ENCODE results near the gene C5orf22. TPM values are rescaled to one million over a fixed set of nuclear protein-coding genes. Genes with fewer than 3 reads are reported as not detected.

Gene C5orf22
- total and polyA plus RNA-seq, 2 of the 13 experiments (the other 11 are each of a cell fraction or from before 2014, with no cell fraction given), result 14.0 to 21.5 TPM

- TF ChIP-seq ZNF7 (CRISPR knock-in tag; IDR thresholded peaks at IDR 0.05), result no peak
- no peak for TF ChIP-seq MAFG (CRISPR knock-in tag; IDR thresholded peaks at IDR 0.05)
- TF ChIP-seq ZGPAT (CRISPR knock-in tag; IDR thresholded peaks at IDR 0.05), result peak; percentile 68; the same call in 1 of the 2 replicates
- TF ChIP-seq ELF1 (CRISPR knock-in tag; IDR thresholded peaks at IDR 0.05), result peak; percentile 87
- no peak for TF ChIP-seq ZMYM3 (CRISPR knock-in tag; IDR thresholded peaks at IDR 0.05)
- no peak for TF ChIP-seq HNRNPH1 (optimal IDR thresholded peaks at IDR 0.05; ENCODE audit: low read depth, low read length)
- TF ChIP-seq ZSCAN20 (CRISPR knock-in tag; IDR thresholded peaks at IDR 0.05; ENCODE audit: borderline replicate concordance), result 0 out of 2 replicates have a peak, but pooled peaks have one; percentile 24
- TF ChIP-seq ZNF788 (CRISPR knock-in tag; IDR thresholded peaks at IDR 0.05; ENCODE audit: borderline replicate concordance), result peak; percentile 80; the same call in 1 of the 2 replicates
- peak; percentile 66; the same call in 1 of the 2 replicates for TF ChIP-seq ZSCAN31 (CRISPR knock-in tag; IDR thresholded peaks at IDR 0.05; ENCODE audit: low read depth)
- TF ChIP-seq ZFP82 (CRISPR knock-in tag; IDR thresholded peaks at IDR 0.05; ENCODE audit: borderline replicate concordance), result no peak
- TF ChIP-seq HDAC2 (CRISPR knock-in tag; IDR thresholded peaks at IDR 0.05), result 0 out of 2 replicates have a peak, but pooled peaks have one; percentile 10
- no peak for TF ChIP-seq RARA (CRISPR knock-in tag; IDR thresholded peaks at IDR 0.05)
- TF ChIP-seq ZNF850 (CRISPR knock-in tag; conservative IDR thresholded peaks at IDR 0.05), result no peak
- no peak for TF ChIP-seq ZNF569 (CRISPR knock-in tag; IDR thresholded peaks at IDR 0.05; ENCODE audit: borderline replicate concordance)
- TF ChIP-seq ZNF720 (CRISPR knock-in tag; IDR thresholded peaks at IDR 0.05), result no peak
- TF ChIP-seq AGO1 (IDR thresholded peaks at IDR 0.05; ENCODE audit: low read depth, low read length, poor library complexity, severe bottlenecking), result no peak
- peak; percentile 97 for TF ChIP-seq SP2 (CRISPR knock-in tag; IDR thresholded peaks at IDR 0.05)
- peak; percentile 60 for TF ChIP-seq POGZ (CRISPR knock-in tag; IDR thresholded peaks at IDR 0.05)
- TF ChIP-seq, protein P1, sequence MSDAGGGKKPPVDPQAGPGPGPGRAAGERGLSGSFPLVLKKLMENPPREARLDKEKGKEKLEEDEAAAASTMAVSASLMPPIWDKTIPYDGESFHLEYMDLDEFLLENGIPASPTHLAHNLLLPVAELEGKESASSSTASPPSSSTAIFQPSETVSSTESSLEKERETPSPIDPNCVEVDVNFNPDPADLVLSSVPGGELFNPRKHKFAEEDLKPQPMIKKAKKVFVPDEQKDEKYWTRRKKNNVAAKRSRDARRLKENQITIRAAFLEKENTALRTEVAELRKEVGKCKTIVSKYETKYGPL (CRISPR knock-in tag; IDR thresholded peaks at IDR 0.05), result no peak; the same call in 1 of the 2 replicates
- TF ChIP-seq SIX1 (CRISPR knock-in tag; IDR thresholded peaks at IDR 0.05; ENCODE audit: borderline replicate concordance), result peak; percentile 7; the same call in 1 of the 2 replicates
- no peak for TF ChIP-seq STAT5B (CRISPR knock-in tag; IDR thresholded peaks at IDR 0.05)
- no peak for TF ChIP-seq ZNF530 (CRISPR knock-in tag; IDR thresholded peaks at IDR 0.05; ENCODE audit: low read depth)
- TF ChIP-seq RXRA (CRISPR knock-in tag; IDR thresholded peaks at IDR 0.05), result no peak
- TF ChIP-seq TEAD2 (CRISPR knock-in tag; IDR thresholded peaks at IDR 0.05), result no peak
- TF ChIP-seq ZEB1 (IDR thresholded peaks at IDR 0.05; ENCODE audit: insufficient replicate concordance, low read depth), result no peak
- peak; percentile 24; the same call in 1 of the 2 replicates for TF ChIP-seq ZSCAN9 (CRISPR knock-in tag; IDR thresholded peaks at IDR 0.05; ENCODE audit: borderline replicate concordance)
- TF ChIP-seq KDM3A (CRISPR knock-in tag; IDR thresholded peaks at IDR 0.05; ENCODE audit: low read depth), result 0 out of 2 replicates have a peak, but pooled peaks have one; percentile 40
- no peak for TF ChIP-seq MTF1 (CRISPR knock-in tag; IDR thresholded peaks at IDR 0.05)
- no peak for TF ChIP-seq MTA3 (CRISPR knock-in tag; IDR thresholded peaks at IDR 0.05)
- TF ChIP-seq EP300 (IDR thresholded peaks at IDR 0.05; ENCODE audit: low read depth in 2 of 2, low read length in 2 of 2), result no peak
- TF ChIP-seq EP300 (CRISPR knock-in tag; IDR thresholded peaks at IDR 0.05; ENCODE audit: borderline replicate concordance), result no peak
- TF ChIP-seq CENPT (CRISPR knock-in tag; IDR thresholded peaks at IDR 0.05; ENCODE audit: low read depth), result no peak
- TF ChIP-seq ZNF615 (CRISPR knock-in tag; IDR thresholded peaks at IDR 0.05; ENCODE audit: borderline replicate concordance), result no peak
These were observed at the start of gene C5orf22, which contains the start of gene DROSHA (continued) for GRCh38 chr5:31531888-31532547.
